Naive B cell (primary cell): Measurements from ENCODE around the gene OPRL1. TPM values are rescaled to one million over a fixed set of nuclear protein-coding genes. Genes with fewer than 3 reads are reported as not detected.

Experiments
- ATAC-seq, 2 donors: fragments of 150-1000 bp; cut with Tn5 transposase; 2 replicates each; pipeline ENCODE4 v1.10.0; 2021; ENCODE audit warnings: low read depth in 2 of 2, mild to moderate bottlenecking in 2 of 2, moderate library complexity in 2 of 2
- DNase-seq: peaks from one replicate; pipeline ENCODE4 v3.0.0; 2022
- H3K27ac Mint-ChIP-seq, 6 donors: one replicate each; pipeline ENCODE4 v1.8.0; 2020 to 2022; ENCODE audit warnings: mild to moderate bottlenecking in 6 of 6, mixed read lengths in 6 of 6, moderate library complexity in 5 of 6, inconsistent platforms in 2 of 6
- H3K27me3 Mint-ChIP-seq, 3 donors: one replicate each; pipeline ENCODE4 v1.8.0; 2021 to 2022; ENCODE audit warnings: mixed read lengths in 3 of 3, mild to moderate bottlenecking in 1 of 3
- H3K36me3 Mint-ChIP-seq, 2 donors: one replicate each; pipeline ENCODE4 v1.8.0; 2020 to 2022; ENCODE audit warnings: mixed read lengths in 2 of 2, inconsistent platforms in 1 of 2, mild to moderate bottlenecking in 1 of 2
- H3K4me1 Mint-ChIP-seq, 3 donors: one replicate each; pipeline ENCODE4 v1.8.0; 2020 to 2022; ENCODE audit warnings: mixed read lengths in 3 of 3, inconsistent platforms in 1 of 3, mild to moderate bottlenecking in 1 of 3, moderate library complexity in 1 of 3
- H3K4me3 Mint-ChIP-seq, 8 donors: one replicate each; pipeline ENCODE4 v1.8.0; 2020 to 2022; ENCODE audit warnings: mild to moderate bottlenecking in 8 of 8, mixed read lengths in 8 of 8, moderate library complexity in 8 of 8, inconsistent platforms in 2 of 8
- H3K9me3 Mint-ChIP-seq, 7 donors: one replicate each; pipeline ENCODE4 v1.8.0; 2020 to 2022; ENCODE audit warnings: mixed read lengths in 7 of 7, mild to moderate bottlenecking in 5 of 7, inconsistent platforms in 2 of 7, moderate library complexity in 1 of 7
- polyA plus RNA-seq, 6 donors: library from polyadenylated mRNA; unstranded; fragments of 300-500 nt; fragmentation: Illumina TruSeq; gene quantifications; one replicate each; pipeline ENCODE4 v1.2.3, GENCODE V29; 2021; ENCODE audit warnings: low read depth in 6 of 6

OPRL1 gene
- polyA plus RNA-seq, 6 donors from 2014 or later, result 0.91 to 3.4 (median 2.3) TPM

- Mint-ChIP-seq H3K4me3 (no peak overlapping the region), H3K27me3 (no peaks in the 10 kb centered on the region), H3K27ac (no peak overlapping the region), H3K9me3 (peaks cover 0 to 6% (median 0%) of the 10 kb centered on the region in 7 donors), H3K36me3 (peaks cover 0 to 8% of the 10 kb centered on the region in 2 donors), H3K4me1 (peaks cover 6 to 15% (median 13%) of the 10 kb centered on the region in 3 donors)
- DNase-seq (no peak), ATAC-seq (no peak)
Observed at GRCh38 chr20:64095927-64096326, 16.0 kb downstream of the OPRL1 start.

- ATAC-seq (no peak), DNase-seq (no peak)
- H3K27me3 Mint-ChIP-seq, result peaks cover 0 to 4% (median 0%) of the 10 kb centered on the region in 3 donors
Observed at GRCh38 chr20:64096535-64096934, 16.7 kb downstream of the OPRL1 start.

GRCh38 chr20:64098471-64099013 is 18.7 kb downstream of the OPRL1 start:
- Mint-ChIP-seq H3K36me3 (peaks cover 0 to 8% of the 10 kb centered on the region in 2 donors), H3K9me3 (peaks cover 0 to 6% (median 0%) of the 10 kb centered on the region in 7 donors), H3K27me3 (peaks cover 0 to 8% (median 3%) of the 10 kb centered on the region in 3 donors), H3K4me3 (no peak overlapping the region), H3K27ac (peak overlapping the region in 2 of 6 donors; percentile 0 to 67), H3K4me1 (peaks cover 16 to 21% (median 19%) of the 10 kb centered on the region in 3 donors)
- ATAC-seq (no peak), DNase-seq (no peak)

More at GRCh38 chr20:64096535-64096934, 16.7 kb downstream of the OPRL1 start:
- Mint-ChIP-seq H3K4me1 (peaks cover 10 to 19% (median 19%) of the 10 kb centered on the region in 3 donors), H3K36me3 (peaks cover 0 to 8% of the 10 kb centered on the region in 2 donors), H3K4me3 (no peak overlapping the region), H3K9me3 (peaks cover 0 to 6% (median 0%) of the 10 kb centered on the region in 7 donors), H3K27ac (peak overlapping the region in 1 of 6 donors; percentile 5)

- Mint-ChIP-seq H3K36me3 (peaks cover 0 to 8% of the 10 kb centered on the region in 2 donors), H3K27ac (peak overlapping the region in 2 of 6 donors; percentile 80 to 89), H3K27me3 (peaks cover 0 to 15% (median 8%) of the 10 kb centered on the region in 3 donors), H3K4me1 (peaks cover 16 to 22% (median 21%) of the 10 kb centered on the region in 3 donors), H3K9me3 (peaks cover 0 to 6% (median 0%) of the 10 kb centered on the region in 7 donors), H3K4me3 (no peak overlapping the region)
- no peak for DNase-seq
- no peak for ATAC-seq
Observed at GRCh38 chr20:64099086-64099786, 19.4 kb downstream of the OPRL1 start.

GRCh38 chr20:64099880-64100565 is 20.1 kb downstream of the OPRL1 start:
- ATAC-seq (peak; percentile 75 to 80), DNase-seq (peak; percentile 57)
- peaks cover 0 to 17% (median 8%) of the 10 kb centered on the region in 3 donors for H3K27me3 Mint-ChIP-seq
- peak overlapping the region in 3 of 8 donors; percentile 15 to 62 (median 52) for H3K4me3 Mint-ChIP-seq
- H3K9me3 Mint-ChIP-seq, result peaks cover 0 to 6% (median 0%) of the 10 kb centered on the region in 7 donors
- peak overlapping the region in 4 of 6 donors; percentile 79 to 89 (median 80) for H3K27ac Mint-ChIP-seq
- peaks cover 0 to 8% of the 10 kb centered on the region in 2 donors for H3K36me3 Mint-ChIP-seq
- peaks cover 16 to 22% (median 21%) of the 10 kb centered on the region in 3 donors for H3K4me1 Mint-ChIP-seq

GRCh38 chr20:64100566-64100888 is 20.6 kb downstream of the OPRL1 start:
- Mint-ChIP-seq H3K36me3 (peaks cover 0 to 8% of the 10 kb centered on the region in 2 donors), H3K27me3 (peaks cover 0 to 17% (median 8%) of the 10 kb centered on the region in 3 donors), H3K4me1 (peaks cover 16 to 22% (median 21%) of the 10 kb centered on the region in 3 donors), H3K4me3 (peak overlapping the region in 3 of 8 donors; percentile 15 to 78 (median 62)), H3K27ac (peak overlapping the region in 5 of 6 donors; percentile 74 to 88 (median 81)), H3K9me3 (peaks cover 0 to 6% (median 0%) of the 10 kb centered on the region in 7 donors)
- DNase-seq, result no peak
- peak in 1 of 2 donors; percentile 2 for ATAC-seq

GRCh38 chr20:64100946-64101688 is 21.2 kb downstream of the OPRL1 start:
- ATAC-seq (no peak), DNase-seq (no peak)
- Mint-ChIP-seq H3K27me3 (peaks cover 0 to 17% (median 8%) of the 10 kb centered on the region in 3 donors), H3K27ac (peak overlapping the region in 5 of 6 donors; percentile 74 to 96 (median 86)), H3K4me1 (peaks cover 16 to 27% (median 21%) of the 10 kb centered on the region in 3 donors), H3K36me3 (peaks cover 0 to 8% of the 10 kb centered on the region in 2 donors), H3K9me3 (peaks cover 0 to 6% (median 0%) of the 10 kb centered on the region in 7 donors), H3K4me3 (peak overlapping the region; percentile 16 to 85 (median 70))

GRCh38 chr20:64101731-64102621 is 22.1 kb downstream of the OPRL1 start:
- Mint-ChIP-seq H3K9me3 (peaks cover 0 to 1% (median 0%) of the 10 kb centered on the region in 7 donors), H3K27me3 (peaks cover 0 to 17% (median 8%) of the 10 kb centered on the region in 3 donors), H3K27ac (peak overlapping the region in 4 of 6 donors; percentile 61 to 96 (median 76)), H3K4me1 (peaks cover 22 to 28% (median 26%) of the 10 kb centered on the region in 3 donors), H3K4me3 (peak overlapping the region; percentile 18 to 86 (median 72)), H3K36me3 (peaks cover 0 to 2% of the 10 kb centered on the region in 2 donors)
- DNase-seq (peak; percentile 71), ATAC-seq (peak; percentile 51 to 75)

GRCh38 chr20:64102647-64103354 is 22.9 kb downstream of the OPRL1 start:
- peak overlapping the region in 3 of 6 donors; percentile 26 to 87 (median 76) for H3K27ac Mint-ChIP-seq

GRCh38 chr20:64103871-64104666 is 24.2 kb downstream of the OPRL1 start:
- Mint-ChIP-seq H3K27ac (peak overlapping the region in 4 of 6 donors; percentile 8 to 87 (median 44)), H3K4me1 (peaks cover 37 to 45% (median 39%) of the 10 kb centered on the region in 3 donors), H3K4me3 (peak overlapping the region in 1 of 8 donors; percentile 12), H3K36me3 (no peaks in the 10 kb centered on the region), H3K9me3 (peaks cover 0 to 1% (median 0%) of the 10 kb centered on the region in 7 donors), H3K27me3 (peaks cover 0 to 17% (median 8%) of the 10 kb centered on the region in 3 donors)
- no peak for ATAC-seq
- DNase-seq, result no peak

More at GRCh38 chr20:64102647-64103354, 22.9 kb downstream of the OPRL1 start:
- Mint-ChIP-seq H3K4me1 (peaks cover 27 to 32% (median 30%) of the 10 kb centered on the region in 3 donors), H3K36me3 (no peaks in the 10 kb centered on the region), H3K27me3 (peaks cover 0 to 17% (median 8%) of the 10 kb centered on the region in 3 donors), H3K9me3 (peaks cover 0 to 1% (median 0%) of the 10 kb centered on the region in 7 donors), H3K4me3 (peak overlapping the region; percentile 51 to 87 (median 78))
- no peak for ATAC-seq
- DNase-seq, result no peak
